Measurements from ENCODE around the gene SLC25A18. TPM values are rescaled to one million over a fixed set of nuclear protein-coding genes. Genes with fewer than 3 reads are reported as not detected.

The SLC25A18 gene
- total RNA-seq, 5 donors from 2014 or later (not counting 1 experiment from before 2014, with no cell fraction given): not detected

DNA sequence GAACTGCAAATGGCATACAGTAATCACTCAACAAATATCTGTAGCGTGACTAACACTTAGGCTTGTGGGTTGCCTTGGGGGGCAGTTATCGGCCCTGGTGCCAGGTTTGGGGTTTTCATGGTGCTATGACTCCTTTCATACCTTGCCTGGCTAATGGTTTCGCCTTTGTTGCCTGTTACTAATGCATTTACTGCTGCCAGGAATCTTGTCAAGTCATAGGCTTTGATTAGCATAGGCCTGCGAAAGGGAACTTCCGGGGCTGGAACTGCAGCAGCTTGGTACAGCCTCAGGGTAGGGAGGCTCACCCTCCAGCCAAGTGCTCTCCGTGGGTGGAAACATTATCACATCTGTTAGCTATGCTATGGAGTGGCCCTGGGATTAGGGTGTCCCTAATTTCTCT is 13.2 kb downstream of the SLC25A18 start:
- no peak for ATAC-seq (replicated peaks in 1 of 4)
- H3K4me1 Mint-ChIP-seq: no peaks in the 10 kb centered on the region
- peaks cover 0 to 16% of the 10 kb centered on the region in 2 experiments for H3K27me3 ChIP-seq (replicated peaks in 1 of 2; ENCODE audit: control insufficient read depth in 2 of 2, extremely low read depth in 1 of 2, insufficient read depth in 2 of 2, low read length in 1 of 2)
- no peak overlapping the region for H3K4me3 ChIP-seq (ENCODE audit: control insufficient read depth in 1 of 2, extremely low read depth in 1 of 2, low read length in 1 of 2)
- H3K4me3 Mint-ChIP-seq: no peak overlapping the region
- no peak overlapping the region for H3K27ac Mint-ChIP-seq
- no peaks in the 10 kb centered on the region for H3K9me3 Mint-ChIP-seq
- 89% methylated on average over 3 of the region's 6 CpGs for WGBS (ENCODE audit: insufficient coverage)
- POLR2A ChIA-PET: no interaction called here
- H3K9me3 ChIP-seq: no peaks in the 10 kb centered on the region
- no peak for DNase-seq
- no peaks in the 10 kb centered on the region for H3K4me1 ChIP-seq (ENCODE audit: control insufficient read depth in 1 of 2, extremely low read depth in 1 of 2, insufficient read depth in 2 of 2, low read length in 2 of 2)
- H3K27ac ChIP-seq (ENCODE audit: low read length): no peak overlapping the region
- CTCF ChIA-PET: no interaction called here
- H3K27me3 Mint-ChIP-seq: peaks cover 0 to 5% of the 10 kb centered on the region in 2 donors
- H3K36me3 Mint-ChIP-seq: no peaks in the 10 kb centered on the region
- no peaks in the 10 kb centered on the region for H3K36me3 ChIP-seq (ENCODE audit: control insufficient read depth in 2 of 2, extremely low read depth in 1 of 2, insufficient read depth in 1 of 2, low read length in 1 of 2)

DNA sequence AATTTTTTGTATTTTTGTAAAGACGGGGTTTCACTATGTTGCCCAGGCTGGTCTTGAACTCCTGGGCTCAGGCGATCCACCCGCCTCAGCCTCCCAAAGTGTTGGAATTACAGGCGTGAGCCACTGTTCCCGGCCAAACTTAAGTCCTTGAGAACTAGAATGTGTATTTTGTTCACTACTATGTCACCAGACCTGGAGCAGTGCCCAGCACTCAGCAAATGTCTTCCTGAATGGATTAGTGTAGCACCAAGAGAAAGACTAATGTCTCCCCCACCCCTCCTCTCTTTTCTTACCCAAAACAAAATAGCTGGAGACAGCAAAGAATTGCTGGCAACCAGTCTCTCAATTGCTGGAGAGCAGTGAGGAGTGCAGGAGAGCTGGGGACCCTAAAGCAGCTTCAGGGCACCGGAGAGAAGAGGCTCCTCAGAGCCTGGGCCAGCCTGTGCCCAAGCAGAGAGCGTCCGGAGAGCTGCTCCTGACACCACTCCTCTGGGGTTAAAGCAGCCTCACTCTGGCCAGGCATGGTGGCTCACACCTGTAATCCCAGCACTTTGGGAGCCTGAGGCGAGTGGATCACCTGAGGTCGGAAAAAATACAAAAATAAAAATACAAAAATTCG is 14.9 kb downstream of the SLC25A18 start:
- Mint-ChIP-seq H3K27me3 (peaks cover 0 to 5% of the 10 kb centered on the region in 2 donors), H3K27ac (no peak overlapping the region), H3K36me3 (no peaks in the 10 kb centered on the region), H3K4me3 (no peak overlapping the region), H3K4me1 (no peaks in the 10 kb centered on the region), H3K9me3 (no peaks in the 10 kb centered on the region)
- Histone ChIP-seq H3K27me3 (replicated peaks in 1 of 2; ENCODE audit: control insufficient read depth in 2 of 2, extremely low read depth in 1 of 2, insufficient read depth in 2 of 2, low read length in 1 of 2) (peaks cover 0 to 21% of the 10 kb centered on the region in 2 experiments), H3K4me1 (ENCODE audit: control insufficient read depth in 1 of 2, extremely low read depth in 1 of 2, insufficient read depth in 2 of 2, low read length in 2 of 2) (no peaks in the 10 kb centered on the region), H3K9me3 (no peaks in the 10 kb centered on the region), H3K27ac (ENCODE audit: low read length) (no peak overlapping the region), H3K36me3 (ENCODE audit: control insufficient read depth in 2 of 2, extremely low read depth in 1 of 2, insufficient read depth in 1 of 2, low read length in 1 of 2) (no peaks in the 10 kb centered on the region), H3K4me3 (ENCODE audit: control insufficient read depth in 1 of 2, extremely low read depth in 1 of 2, low read length in 1 of 2) (no peak overlapping the region)
- DNase-seq (no peak), ATAC-seq (replicated peaks in 1 of 4) (no peak)
- WGBS (ENCODE audit: insufficient coverage): 89% methylated on average over 6 of the region's 11 CpGs
- ChIA-PET CTCF (no interaction called here), POLR2A (no interaction called here)

DNA sequence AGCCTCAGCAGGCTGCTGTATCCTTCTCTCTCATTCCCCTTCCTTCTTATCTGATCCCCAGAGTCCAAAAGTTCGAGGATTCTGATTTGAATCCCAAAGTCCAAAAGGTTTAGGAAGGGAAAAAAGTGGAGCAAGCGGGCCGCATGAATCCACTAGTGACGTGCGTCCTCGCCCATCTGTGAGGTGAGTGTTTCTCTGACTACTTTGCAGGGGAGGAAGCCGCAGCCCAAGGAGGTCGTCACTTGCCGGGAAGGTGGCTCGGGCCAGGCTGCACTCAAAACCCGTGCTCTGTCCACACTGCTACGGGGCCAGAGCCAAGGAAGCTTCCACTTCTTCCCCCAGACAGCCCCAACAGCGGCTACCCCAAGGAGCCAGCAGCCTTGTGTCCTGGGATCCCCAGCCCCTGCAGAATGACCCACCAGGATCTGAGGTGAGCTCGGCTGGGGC is 16.3 kb downstream of the SLC25A18 start:
- H3K4me1 Mint-ChIP-seq: no peaks in the 10 kb centered on the region
- ChIA-PET POLR2A (no interaction called here), CTCF (no interaction called here)
- Histone ChIP-seq H3K9me3 (no peaks in the 10 kb centered on the region), H3K4me1 (ENCODE audit: control insufficient read depth in 1 of 2, extremely low read depth in 1 of 2, insufficient read depth in 2 of 2, low read length in 2 of 2) (no peaks in the 10 kb centered on the region), H3K27ac (ENCODE audit: low read length) (no peak overlapping the region), H3K4me3 (ENCODE audit: control insufficient read depth in 1 of 2, extremely low read depth in 1 of 2, low read length in 1 of 2) (no peak overlapping the region), H3K27me3 (replicated peaks in 1 of 2; ENCODE audit: control insufficient read depth in 2 of 2, extremely low read depth in 1 of 2, insufficient read depth in 2 of 2, low read length in 1 of 2) (peaks cover 0 to 16% of the 10 kb centered on the region in 2 experiments), H3K36me3 (ENCODE audit: control insufficient read depth in 2 of 2, extremely low read depth in 1 of 2, insufficient read depth in 1 of 2, low read length in 1 of 2) (no peaks in the 10 kb centered on the region)
- no peaks in the 10 kb centered on the region for H3K36me3 Mint-ChIP-seq
- H3K4me3 Mint-ChIP-seq: no peak overlapping the region
- DNase-seq: no peak
- no peak for ATAC-seq (replicated peaks in 1 of 4)
- no peaks in the 10 kb centered on the region for H3K9me3 Mint-ChIP-seq
- no peak overlapping the region for H3K27ac Mint-ChIP-seq
- WGBS (ENCODE audit: insufficient coverage): 100% methylated on average over 6 of the region's 14 CpGs
- peaks cover 0 to 2% of the 10 kb centered on the region in 2 donors for H3K27me3 Mint-ChIP-seq

DNA sequence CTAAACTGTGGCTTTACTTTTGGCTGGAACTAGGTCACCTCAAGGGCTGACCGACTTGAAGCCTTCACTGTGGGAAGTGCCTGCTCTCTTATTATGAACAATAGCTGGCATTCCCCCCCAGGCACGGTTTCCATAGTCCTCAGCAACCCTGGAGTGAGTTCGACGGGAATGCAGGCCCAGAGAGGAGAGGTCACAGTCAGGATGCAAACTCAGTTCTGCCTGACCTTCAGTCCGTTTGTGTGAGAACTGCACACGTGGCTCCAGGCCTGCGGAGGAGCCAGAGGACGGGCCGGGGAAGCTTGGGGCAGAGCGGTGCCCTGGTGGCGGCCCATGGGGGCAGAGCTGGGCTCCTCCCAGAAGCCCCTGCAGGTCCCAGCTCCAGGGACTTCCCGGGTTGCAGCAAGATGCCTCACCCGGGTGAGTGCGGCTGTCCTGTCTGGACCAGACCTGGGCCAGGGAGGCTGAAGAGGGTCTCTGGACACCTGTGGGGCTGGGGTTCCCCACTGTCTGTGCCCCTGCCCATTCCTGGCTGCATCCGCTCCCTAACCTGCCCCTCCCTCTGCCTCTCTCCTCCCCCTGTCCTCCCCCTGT is 17.2 kb downstream of the SLC25A18 start:
- H3K27me3 Mint-ChIP-seq: no peaks in the 10 kb centered on the region
- no peak overlapping the region for H3K4me3 Mint-ChIP-seq
- Histone ChIP-seq H3K4me1 (ENCODE audit: control insufficient read depth in 1 of 2, extremely low read depth in 1 of 2, insufficient read depth in 2 of 2, low read length in 2 of 2) (no peaks in the 10 kb centered on the region), H3K9me3 (no peaks in the 10 kb centered on the region), H3K36me3 (ENCODE audit: control insufficient read depth in 2 of 2, extremely low read depth in 1 of 2, insufficient read depth in 1 of 2, low read length in 1 of 2) (no peaks in the 10 kb centered on the region), H3K4me3 (ENCODE audit: control insufficient read depth in 1 of 2, extremely low read depth in 1 of 2, low read length in 1 of 2) (no peak overlapping the region), H3K27ac (ENCODE audit: low read length) (no peak overlapping the region), H3K27me3 (replicated peaks in 1 of 2; ENCODE audit: control insufficient read depth in 2 of 2, extremely low read depth in 1 of 2, insufficient read depth in 2 of 2, low read length in 1 of 2) (peaks cover 0 to 16% of the 10 kb centered on the region in 2 experiments)
- H3K36me3 Mint-ChIP-seq: no peaks in the 10 kb centered on the region
- WGBS (ENCODE audit: insufficient coverage): 83% methylated on average over 12 of the region's 15 CpGs
- no peak overlapping the region for H3K27ac Mint-ChIP-seq
- H3K9me3 Mint-ChIP-seq: no peaks in the 10 kb centered on the region
- ATAC-seq (replicated peaks in 1 of 4) (no peak), DNase-seq (no peak)
- no peaks in the 10 kb centered on the region for H3K4me1 Mint-ChIP-seq
- CTCF ChIA-PET: no interaction called here
- POLR2A ChIA-PET: no interaction called here

DNA sequence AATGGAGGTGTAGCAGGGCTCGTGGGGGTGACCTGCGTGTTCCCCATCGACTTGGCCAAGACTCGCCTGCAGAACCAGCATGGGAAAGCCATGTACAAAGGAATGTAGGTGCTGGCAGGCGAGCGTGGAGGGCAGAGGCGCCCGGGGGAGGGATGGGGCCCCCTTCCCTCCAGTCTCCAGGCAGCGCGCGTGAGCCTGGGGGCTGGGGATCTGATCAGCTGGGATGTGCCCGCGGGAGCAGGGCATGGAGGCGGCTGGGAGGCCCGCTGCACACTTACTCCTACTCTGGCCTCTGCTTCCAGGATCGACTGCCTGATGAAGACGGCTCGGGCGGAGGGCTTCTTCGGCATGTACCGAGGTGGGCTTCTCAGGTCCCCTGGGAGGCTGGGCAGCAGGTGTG is 17.8 kb downstream of the SLC25A18 start:
- ATAC-seq (replicated peaks in 1 of 4) (no peak), DNase-seq (no peak)
- H3K9me3 ChIP-seq: no peaks in the 10 kb centered on the region
- no peaks in the 10 kb centered on the region for H3K4me1 ChIP-seq (ENCODE audit: control insufficient read depth in 1 of 2, extremely low read depth in 1 of 2, insufficient read depth in 2 of 2, low read length in 2 of 2)
- no peak overlapping the region for H3K4me3 ChIP-seq (ENCODE audit: control insufficient read depth in 1 of 2, extremely low read depth in 1 of 2, low read length in 1 of 2)
- ChIA-PET POLR2A (no interaction called here), CTCF (no interaction called here)
- H3K4me3 Mint-ChIP-seq: no peak overlapping the region
- H3K36me3 ChIP-seq (ENCODE audit: control insufficient read depth in 2 of 2, extremely low read depth in 1 of 2, insufficient read depth in 1 of 2, low read length in 1 of 2): no peaks in the 10 kb centered on the region
- H3K9me3 Mint-ChIP-seq: no peaks in the 10 kb centered on the region
- H3K36me3 Mint-ChIP-seq: no peaks in the 10 kb centered on the region
- H3K27me3 Mint-ChIP-seq: no peaks in the 10 kb centered on the region
- peaks cover 0 to 16% of the 10 kb centered on the region in 2 experiments for H3K27me3 ChIP-seq (replicated peaks in 1 of 2; ENCODE audit: control insufficient read depth in 2 of 2, extremely low read depth in 1 of 2, insufficient read depth in 2 of 2, low read length in 1 of 2)
- 77% methylated on average over 21 of the region's 21 CpGs for WGBS (ENCODE audit: insufficient coverage)
- no peak overlapping the region for H3K27ac ChIP-seq (ENCODE audit: low read length)
- no peaks in the 10 kb centered on the region for H3K4me1 Mint-ChIP-seq
- no peak overlapping the region for H3K27ac Mint-ChIP-seq

DNA sequence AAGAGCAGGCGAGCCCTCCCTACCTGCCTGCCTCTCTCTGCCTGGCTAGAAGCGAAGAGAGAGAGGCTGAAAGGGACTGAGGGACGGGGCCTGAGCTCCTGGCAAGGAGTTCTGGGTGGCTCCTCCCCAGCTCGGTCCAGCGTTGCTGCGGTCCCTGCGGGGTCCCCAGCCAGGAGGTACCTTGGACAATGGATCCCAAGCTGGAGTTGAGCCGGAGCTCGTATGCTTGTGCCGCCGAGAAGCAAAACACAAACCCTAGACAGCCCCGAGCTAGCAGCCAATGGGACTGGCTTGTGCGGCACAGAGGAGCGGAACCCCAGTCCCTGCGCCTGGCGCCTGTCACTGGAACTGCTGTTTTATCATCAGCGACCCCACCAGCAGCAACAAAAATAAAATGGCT is 18.3 kb downstream of the SLC25A18 start:
- WGBS (ENCODE audit: insufficient coverage): 84% methylated on average over 10 of the region's 17 CpGs
- Mint-ChIP-seq H3K27ac (no peak overlapping the region), H3K4me1 (no peaks in the 10 kb centered on the region), H3K27me3 (no peaks in the 10 kb centered on the region), H3K9me3 (no peaks in the 10 kb centered on the region), H3K36me3 (no peaks in the 10 kb centered on the region), H3K4me3 (no peak overlapping the region)
- ATAC-seq (replicated peaks in 1 of 4): no peak
- no peaks in the 10 kb centered on the region for H3K9me3 ChIP-seq
- ChIA-PET POLR2A (no interaction called here), CTCF (no interaction called here)
- H3K27ac ChIP-seq (ENCODE audit: low read length): no peak overlapping the region
- no peak for DNase-seq
- H3K36me3 ChIP-seq (ENCODE audit: control insufficient read depth in 2 of 2, extremely low read depth in 1 of 2, insufficient read depth in 1 of 2, low read length in 1 of 2): no peaks in the 10 kb centered on the region
- no peaks in the 10 kb centered on the region for H3K4me1 ChIP-seq (ENCODE audit: control insufficient read depth in 1 of 2, extremely low read depth in 1 of 2, insufficient read depth in 2 of 2, low read length in 2 of 2)
- H3K27me3 ChIP-seq (replicated peaks in 1 of 2; ENCODE audit: control insufficient read depth in 2 of 2, extremely low read depth in 1 of 2, insufficient read depth in 2 of 2, low read length in 1 of 2): peaks cover 0 to 14% of the 10 kb centered on the region in 2 experiments
- H3K4me3 ChIP-seq (ENCODE audit: control insufficient read depth in 1 of 2, extremely low read depth in 1 of 2, low read length in 1 of 2): no peak overlapping the region

Data from T-cell (primary cell).